NOMO-1 treated with DMSO at 0.1 percent for 48 hours (cell line): ENCODE measurements around the gene PLD1.
A peak's percentile ranks its signal among the peaks of the same experiment; 100 is the strongest.
"Not testable (repeated sequence)": the region's sequence is repeated elsewhere in the genome, so short reads cannot be mapped to it uniquely, and the experiment has no call there.

Experiments
- DNase-seq: peaks from one replicate; lab custom pipeline; 2025; ENCODE audit not compliant: unreplicated experiment; lab: John Stamatoyannopoulos, UW

The PLD1 gene

DNA sequence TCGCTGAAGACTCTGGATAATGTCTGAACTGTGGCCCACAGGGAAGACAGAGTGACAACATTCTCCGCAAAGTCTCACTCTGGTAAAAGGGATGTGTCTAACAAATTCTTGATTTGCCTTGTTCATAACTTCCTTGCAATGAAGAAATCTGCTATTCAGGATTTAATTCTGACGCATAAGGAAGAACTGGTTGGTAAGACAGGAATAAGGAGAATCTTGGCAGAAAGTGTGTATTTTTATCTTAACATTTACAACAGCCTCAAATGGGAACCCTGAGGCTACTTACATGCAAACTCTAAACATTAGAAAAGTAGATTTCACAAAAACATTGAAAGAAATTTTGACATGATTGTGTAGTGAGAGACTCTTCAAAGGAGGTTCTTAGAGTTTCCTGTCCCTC, 10.8 kb upstream of the PLD1 start:
- DNase-seq, result no peak

DNA sequence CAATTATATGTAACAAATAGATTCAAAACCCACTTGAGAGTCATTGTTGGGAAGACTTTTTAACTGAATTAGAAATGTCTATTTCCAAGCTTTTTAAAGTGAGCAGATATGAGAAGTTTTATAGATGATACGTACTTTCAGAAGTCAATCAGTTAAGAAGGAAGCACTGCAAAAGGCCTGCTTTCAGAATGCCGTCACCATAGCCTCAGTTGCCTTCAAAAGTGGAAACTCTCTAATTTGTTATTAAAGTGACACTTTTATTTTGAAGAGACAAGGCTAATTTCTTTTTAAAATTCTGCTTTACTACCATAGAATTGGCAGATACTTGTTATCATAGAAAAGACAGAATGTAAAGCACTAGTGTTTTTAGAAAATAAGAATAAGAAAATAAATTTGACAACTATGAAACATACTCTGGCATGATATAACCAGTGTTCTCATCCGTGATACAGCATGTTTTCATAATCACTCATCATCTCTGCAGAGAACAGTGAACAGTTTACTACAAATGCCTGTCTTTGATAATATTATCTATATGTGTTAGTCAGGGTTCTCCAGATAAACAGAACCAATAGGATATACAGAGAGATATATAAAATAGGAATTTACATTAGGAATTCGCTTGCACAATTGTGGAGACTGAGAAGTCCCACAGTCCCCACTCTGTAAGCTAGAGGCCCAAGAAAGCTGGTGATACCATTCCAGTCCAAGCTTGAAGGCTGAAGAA, 7.0 kb upstream of the PLD1 start:
- DNase-seq, result no peak

DNA sequence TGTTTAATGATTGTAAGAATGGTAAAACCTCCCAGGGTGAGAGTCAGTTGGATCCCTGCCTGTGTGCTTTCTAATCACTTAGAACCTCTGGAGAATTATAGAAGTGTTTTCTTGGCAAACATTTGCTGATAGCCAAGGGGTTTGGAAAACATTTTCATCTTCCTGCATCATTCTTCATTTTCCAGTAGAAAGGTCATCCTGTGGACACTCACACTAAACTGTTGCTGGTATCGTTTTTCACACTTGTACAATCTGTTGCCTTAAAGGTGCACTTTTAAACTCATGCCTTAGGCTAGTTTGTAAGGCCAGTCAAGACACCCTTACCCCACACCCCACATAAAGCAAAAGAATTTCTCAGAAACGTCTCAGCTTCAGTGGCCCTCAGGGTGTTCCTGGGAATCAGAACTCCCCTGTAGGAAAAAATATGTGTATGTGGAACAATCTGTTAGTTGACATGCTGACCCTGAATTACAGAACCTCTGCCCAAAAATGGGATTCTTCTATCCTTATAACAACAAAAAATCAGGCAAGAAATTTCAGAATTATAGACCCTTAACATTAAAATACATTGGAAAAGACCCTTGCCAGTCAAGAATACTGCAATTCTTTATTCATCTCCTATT, 5.8 kb upstream of the PLD1 start:
- DNase-seq, result no peak

DNA sequence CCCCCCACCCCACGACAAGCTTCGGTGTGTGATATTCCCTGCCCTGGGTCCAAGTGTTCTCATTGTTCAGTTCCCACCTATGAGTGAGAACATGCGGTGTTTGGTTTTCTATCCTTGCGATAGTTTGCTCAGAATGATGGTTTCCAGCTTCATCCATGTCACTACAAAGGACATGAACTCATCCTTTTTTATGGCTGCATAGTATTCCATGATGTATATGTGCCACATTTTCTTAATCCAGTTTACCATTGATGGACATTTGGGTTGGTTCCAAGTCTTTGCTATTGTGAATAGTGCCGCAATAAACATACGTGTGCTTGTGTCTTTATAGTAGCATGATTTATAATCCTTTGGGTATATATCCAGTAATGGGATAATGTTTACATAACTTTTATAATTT, 4.4 kb upstream of the PLD1 start:
- DNase-seq, result not testable (repeated sequence)

DNA sequence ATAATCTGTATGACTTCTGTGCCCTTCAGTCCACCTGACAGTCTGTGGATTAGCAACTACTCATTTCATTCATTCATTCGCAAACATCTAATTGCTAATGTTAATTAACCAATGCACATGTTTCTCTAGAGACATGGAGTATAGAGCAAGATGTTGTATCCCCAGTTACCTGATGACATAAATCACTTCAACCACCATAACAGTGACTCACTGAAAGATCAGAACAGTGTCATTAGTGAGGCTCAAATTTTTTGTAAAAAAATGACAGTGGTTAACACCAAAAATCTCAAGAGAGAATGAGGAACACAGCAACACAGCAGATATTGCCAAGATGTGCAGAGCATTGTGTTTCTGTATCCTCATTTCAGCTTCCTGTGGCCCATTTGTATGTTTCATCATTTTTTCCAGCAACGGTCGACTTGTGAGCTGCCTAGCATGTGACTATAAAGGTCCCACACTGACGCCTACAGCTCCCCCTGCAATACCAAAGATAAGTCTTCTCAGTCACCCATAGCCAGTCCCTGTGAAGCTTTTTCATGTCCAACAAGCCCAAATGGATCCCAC, 3.7 kb upstream of the PLD1 start:
- DNase-seq, result peak; percentile 100

DNA sequence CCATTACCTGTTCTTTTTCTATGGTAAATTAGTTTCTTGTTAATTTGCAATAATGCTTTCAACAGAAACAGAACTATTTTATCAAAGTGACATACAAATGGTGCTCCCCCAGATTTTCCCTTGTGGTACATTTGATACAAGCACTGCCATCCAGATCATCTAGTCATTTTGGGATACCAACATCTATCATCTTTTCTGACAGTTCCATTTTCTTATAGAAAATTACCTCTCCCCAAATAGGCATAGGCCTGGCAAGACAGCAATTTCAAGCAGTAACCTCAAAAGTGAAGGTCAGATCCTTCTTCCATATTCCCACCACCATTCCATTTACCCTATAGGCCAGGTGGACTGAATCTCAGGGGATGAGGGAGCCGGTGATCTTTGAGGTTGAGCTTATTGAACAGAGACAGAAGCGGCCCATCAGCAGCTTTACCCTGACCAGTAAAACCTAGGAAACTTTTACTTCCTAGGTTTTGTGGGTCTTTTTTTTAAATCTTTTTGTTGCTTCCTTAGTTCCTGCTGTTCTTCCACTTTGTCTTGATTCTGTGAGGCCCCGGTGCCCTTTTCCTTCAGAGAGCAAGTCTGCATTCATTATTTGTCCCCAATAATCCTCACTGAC, 3.1 kb upstream of the PLD1 start:
- no peak for DNase-seq

DNA sequence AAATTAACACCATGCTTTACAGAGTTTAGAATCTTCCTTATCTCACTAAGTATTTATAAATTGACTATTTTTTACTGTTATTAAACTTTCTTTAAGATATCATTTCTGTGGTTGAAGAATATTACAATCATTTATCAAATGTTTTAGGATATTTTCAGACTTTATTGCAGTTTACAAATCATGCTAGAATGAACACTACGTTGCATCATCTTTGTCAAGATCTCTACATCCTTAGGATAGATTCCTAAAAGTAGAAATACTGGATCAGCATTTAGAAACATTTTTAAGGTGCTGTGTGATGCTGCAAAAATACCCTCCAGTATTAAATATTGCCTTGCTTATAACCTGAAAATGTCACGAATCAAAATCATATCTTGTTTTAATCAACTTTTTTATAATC, 2.5 kb upstream of the PLD1 start:
- no peak for DNase-seq

DNA sequence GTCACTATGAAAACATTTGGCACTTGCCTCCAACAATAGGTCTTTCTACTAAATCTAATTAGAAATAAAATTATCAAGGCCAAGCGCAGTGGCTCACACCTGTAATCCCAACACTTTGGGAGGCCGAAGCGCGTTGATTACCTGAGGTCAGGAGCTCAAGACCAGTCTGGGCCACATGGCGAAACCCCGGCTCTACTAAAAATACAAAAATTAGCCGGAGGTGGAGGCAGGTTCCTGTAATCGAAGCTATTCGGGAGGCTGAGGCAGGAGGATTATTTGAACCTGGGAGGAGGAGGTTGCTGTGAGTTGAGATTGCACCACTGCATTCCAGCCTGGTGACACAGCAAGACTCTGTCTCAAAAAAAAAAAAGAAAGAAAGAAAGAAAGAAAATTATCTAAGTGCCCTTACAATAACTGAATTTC, 1.6 kb upstream of the PLD1 start:
- DNase-seq, result no peak

DNA sequence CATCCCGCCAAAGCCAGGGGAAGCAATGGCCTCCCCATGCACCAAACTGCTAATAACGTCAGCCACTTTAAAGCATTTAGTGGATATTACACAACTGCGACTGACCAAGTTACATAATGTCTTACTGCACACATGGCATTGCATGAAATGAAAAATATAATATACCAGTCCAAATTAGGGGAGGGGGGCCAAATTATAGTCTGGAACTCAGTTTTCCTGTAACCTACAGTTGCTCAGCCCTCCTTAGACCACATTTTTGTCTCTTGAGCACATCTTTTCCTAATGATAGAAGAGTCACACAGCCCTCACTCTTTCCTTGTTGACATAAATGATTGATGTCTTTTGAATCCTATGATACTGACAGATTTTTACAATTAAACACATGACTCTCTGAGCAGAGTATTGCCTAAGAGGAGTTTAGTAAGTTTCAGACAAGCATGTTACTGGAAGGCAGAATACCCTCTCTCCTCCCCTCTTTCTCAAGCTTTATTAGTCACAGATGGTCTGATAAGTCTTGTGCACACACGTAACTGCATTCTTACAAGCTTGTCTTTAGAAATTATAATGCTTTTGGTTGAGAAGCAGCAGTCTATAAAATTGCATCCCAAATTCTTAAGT, 1.1 kb upstream of the PLD1 start:
- peak; percentile 91 for DNase-seq

DNA sequence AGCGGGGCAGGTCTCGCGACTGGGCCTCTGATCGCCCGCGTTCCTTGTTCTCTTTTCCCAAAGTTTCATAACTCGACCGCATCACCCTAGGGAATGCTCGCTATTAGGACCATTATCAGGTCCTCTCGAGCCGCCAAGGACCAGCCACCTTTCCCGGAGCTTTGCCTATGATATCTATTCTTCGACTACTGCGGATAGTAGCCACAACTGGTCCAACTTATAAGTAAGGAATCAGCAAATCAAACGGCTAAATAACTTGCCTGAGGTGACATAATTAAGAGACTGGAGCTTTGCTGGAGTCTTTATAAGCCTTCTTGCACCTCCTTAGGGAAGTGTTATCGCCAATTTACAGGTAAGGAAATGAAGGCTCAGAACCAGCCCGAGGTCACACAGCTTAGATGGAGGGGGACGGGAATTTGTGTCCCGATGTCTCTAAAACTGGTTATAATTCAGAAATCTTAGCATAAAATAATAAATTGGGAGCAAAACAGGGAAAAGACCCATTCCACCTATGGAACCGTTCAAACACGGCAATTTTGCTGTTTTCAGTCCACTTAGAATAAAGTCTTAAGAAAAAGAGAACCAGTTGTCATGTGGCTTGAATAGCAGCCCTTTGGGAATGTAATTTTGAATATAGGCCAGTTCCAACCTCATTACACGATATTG, 479 bp upstream of the PLD1 start:
- peak; percentile 50 for DNase-seq

DNA sequence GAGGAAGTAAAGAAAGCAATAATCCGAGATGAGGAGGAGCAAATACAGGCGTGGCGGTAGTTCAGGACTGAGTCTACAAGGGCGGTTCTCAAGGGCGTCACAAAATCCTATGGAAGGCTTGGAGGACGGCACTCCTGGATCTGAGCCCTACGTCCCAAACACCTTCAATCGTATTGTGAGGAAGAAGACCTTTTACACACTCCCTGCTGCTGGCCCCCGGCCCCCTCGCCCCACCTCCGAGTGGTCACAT, 747 bp downstream of the PLD1 start:
- peak; percentile 82 for DNase-seq

DNA sequence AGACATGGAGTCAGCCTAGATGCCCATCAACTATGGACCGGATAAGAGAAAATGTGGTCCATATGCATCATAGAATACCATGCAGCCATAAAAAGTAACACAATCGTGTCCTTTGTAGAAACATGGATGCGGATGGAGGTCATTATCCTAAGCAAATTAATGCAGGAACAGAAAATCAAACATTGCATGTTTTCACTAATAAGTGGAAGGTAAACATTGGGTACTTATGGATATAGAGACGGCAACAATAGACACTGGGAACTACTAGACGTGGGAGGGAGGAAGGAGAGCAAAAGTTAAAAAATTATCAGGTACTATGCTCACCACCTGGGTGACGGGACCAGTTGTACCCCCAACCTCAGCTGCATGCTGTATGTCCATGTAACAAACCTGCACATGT, 2.5 kb downstream of the PLD1 start:
- no peak for DNase-seq

DNA sequence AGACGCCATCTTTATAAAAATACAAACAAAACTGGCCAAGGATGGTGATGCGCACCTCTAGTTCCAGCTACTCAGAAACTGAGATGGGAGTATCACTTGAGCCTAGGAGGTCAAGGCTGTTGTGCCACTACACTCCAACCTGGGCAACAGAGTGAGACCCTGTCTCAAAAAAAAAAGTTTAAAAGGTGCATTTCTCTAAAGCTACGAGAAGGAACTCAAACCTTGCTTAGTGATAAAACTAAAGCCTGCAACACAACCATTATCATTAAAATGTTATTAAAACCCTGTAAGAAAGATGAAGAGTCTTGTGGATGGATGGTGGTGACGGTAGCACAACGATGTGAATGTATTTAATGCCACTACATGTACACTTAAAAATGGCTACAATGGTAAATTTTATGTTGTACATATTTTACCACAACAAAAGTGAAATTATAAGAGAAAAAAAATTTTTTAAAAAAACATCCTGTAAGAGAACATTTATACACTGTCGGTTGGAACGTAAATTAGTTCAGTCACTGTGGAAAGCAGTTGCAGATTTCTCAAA, 3.1 kb downstream of the PLD1 start:
- no peak for DNase-seq

DNA sequence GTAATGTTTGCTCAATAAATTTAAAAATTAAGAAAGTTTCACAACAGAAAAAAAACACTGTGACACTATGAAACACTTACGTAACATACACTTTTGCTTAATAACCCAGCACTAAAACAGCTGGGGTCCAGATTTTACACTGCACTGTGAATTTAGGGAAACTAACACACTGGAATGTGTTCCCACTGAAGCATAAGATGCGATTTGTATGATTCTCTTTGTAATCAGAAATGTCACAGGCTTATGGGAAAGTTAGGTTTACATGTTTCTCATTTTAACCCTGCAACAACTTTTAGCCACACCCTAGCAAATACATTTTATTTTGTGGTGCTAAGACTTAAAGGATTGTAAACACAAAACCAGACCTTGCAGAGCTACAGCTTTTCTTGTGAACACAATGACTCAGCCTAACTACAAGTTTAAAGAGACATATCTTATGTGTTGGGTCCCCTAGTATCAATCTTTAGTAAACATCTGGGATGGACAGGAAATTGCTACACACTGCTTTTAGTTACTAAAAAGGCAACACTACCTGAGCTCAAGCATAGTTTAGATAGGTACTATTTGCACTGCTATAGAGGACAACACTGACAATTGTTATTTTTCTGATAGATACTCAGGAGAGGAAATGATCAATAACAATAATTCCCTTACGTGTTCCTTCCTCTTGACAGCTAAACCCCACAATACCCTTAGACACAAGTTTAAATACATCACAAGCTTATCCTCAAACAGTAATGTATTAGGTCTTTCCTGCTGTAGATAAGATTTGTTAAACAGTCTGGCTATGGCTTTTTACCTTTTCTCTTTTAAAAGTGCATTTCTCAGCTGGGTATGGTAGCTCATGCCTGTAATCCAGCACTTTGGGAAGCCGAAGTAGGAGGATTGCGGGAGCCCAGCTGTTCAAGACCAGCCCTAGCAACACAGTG, 3.8 kb downstream of the PLD1 start:
- DNase-seq, result peak; percentile 45

DNA sequence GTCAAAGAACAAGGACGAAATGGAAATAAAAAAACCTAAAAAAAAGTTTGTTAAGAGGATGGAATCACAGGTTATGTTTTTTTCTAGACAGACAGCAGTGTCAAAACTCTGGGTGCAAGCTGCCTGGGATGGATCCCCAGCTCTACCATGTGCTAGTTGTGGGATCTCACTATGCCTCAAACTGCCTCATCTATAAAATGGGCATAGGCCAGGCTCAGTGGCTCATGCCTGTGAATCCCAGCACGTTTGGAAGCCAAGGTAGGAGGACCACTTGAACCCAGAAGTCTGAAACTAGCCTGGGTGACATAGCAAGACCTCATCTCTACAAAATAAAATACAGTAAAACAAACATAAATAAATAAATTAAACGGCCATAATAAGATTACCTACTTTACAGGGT, 4.6 kb downstream of the PLD1 start:
- DNase-seq, result no peak

DNA sequence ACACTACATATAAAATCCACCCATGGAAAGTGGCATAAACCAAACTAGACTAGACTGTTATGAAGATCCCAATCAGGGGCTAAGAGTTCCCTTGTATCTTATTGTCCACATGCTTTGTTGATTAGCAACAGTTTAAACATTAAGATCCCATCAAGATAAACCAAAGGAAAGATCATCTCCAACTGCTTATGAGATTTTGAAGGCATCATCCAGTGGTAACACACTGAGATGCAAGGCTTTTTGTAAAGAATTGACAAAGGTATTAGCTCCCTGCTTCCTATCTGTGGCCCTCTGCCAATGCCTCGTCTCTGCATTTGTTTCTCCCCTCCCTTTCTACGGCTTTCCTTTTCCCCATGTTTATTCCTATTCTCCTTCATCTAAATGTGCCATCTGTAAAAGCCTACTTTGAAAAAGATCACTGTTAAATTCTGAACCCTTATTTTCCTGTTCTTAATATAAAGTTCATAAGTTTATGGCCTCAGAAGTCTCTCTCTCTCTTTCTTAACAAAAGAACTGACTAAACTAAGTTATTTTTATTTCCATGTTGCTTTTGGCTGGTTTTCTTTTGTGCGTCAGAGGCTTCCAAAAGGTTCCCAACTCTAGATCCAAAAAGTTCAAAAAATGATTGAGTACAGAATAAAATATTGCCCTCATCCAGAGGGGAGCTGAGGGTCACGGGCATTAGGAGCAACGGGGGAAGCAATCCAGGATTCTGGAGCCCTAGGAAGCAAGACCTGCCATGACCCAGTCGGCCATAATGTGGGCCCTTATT, 5.5 kb downstream of the PLD1 start:
- DNase-seq, result no peak

DNA sequence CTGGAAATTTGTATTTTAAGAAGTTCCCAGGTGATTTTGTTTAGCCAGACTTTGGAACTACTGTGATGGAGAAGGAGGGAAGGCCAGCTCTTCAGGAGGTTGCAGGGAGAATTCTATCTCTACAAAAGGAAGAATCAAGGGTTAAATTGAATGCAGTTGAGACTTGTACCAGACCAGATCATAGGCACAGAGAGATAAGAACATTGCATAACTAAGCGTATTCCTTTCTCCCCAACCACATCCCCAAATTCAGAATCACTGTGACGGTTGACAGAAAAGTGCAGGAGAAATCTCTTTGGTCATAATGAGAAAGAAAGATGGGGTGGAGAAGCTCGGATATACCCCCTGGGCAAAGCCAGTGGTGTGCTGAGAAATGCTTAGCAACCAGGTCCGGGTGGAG, 7.2 kb downstream of the PLD1 start:
- peak; percentile 24 for DNase-seq

DNA sequence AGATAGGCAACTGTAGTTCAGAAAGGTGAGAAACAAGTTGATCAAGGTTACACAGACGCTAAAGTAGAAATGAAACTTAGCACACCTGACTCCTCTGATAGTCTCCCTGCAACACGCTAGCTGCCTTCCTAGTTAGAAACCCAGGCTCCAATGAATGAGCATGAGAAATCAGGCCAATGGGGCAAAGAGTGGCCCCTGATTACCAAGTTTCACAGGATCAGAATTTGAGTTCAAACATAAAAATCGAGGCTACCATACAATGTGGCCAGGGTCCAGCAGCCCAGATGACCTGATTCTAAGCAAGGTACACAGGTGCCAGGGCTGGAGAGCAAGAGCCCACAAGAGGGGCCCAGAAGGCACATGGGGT, 7.7 kb downstream of the PLD1 start:
- DNase-seq, result no peak

DNA sequence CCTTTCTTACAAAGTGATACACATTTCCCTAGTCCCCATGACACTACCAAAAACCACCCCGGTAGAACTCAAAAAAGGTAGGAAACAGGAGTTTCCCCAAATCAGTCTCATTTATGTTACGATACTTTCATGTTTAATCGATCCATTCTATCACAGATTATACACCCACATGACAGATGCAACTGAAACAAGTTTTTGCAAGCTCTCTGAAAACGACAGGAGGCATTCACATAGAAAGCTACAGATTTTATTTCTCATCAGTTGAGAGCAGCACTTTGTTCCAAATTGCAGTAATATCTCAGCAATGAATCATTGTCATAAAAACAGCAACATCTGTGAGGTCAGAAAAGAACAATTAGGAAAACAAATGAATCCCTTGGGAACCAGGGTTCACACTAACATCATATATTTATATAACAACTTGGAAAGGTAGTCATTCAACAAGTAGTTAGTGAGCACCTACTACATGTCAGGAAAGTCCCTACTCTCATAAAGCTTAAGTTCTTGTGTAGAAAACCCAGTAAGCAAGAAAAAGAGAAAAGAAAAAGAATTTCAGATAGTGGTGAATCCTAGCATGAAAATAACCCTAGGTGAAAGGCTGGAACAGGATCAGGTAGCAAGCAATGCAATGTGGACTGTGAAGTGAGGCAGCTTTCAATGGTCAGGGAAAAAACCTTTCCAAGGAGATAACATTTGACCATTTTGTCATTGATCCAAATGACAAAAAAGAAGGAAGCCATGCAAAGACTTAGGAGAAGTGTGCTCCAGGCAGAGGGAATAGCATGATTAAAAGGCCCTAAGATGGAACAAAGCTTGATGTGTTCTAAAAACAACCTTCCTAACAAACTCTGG, 8.3 kb downstream of the PLD1 start:
- DNase-seq, result no peak
